GM12892 (cell line): ENCODE results near the gene GABRA5.
"Not testable (repeated sequence)": the region's sequence is repeated elsewhere in the genome, so short reads cannot be mapped to it uniquely, and the experiment has no call there.

ENCODE experiments used
- DNase-seq: peaks from one replicate; pipeline ENCODE4 v3.0.0; 2011; ENCODE audit not compliant: insufficient read length
- FAIRE-seq: peaks from 2 replicates; lab custom pipeline; 2011; peaks lifted over from hg19 to GRCh38; lab: Jason Lieb, UNC
- POLR2A ChIP-seq: IDR thresholded peaks from 2 replicates; pipeline ENCODE4 v1.6.1; 2011; ENCODE audit warnings: low read depth, low read length, control low read depth
- POLR2AphosphoS5 ChIP-seq: IDR thresholded peaks from 2 replicates; pipeline ENCODE4 v1.6.1; 2011; ENCODE audit warnings: low read depth, low read length, control low read depth
- TAF1 ChIP-seq: IDR thresholded peaks from 2 replicates; pipeline ENCODE4 v1.6.1; 2011; ENCODE audit warnings: low read depth, mild to moderate bottlenecking, control low read depth, low read length, borderline replicate concordance

The GABRA5 gene

DNA sequence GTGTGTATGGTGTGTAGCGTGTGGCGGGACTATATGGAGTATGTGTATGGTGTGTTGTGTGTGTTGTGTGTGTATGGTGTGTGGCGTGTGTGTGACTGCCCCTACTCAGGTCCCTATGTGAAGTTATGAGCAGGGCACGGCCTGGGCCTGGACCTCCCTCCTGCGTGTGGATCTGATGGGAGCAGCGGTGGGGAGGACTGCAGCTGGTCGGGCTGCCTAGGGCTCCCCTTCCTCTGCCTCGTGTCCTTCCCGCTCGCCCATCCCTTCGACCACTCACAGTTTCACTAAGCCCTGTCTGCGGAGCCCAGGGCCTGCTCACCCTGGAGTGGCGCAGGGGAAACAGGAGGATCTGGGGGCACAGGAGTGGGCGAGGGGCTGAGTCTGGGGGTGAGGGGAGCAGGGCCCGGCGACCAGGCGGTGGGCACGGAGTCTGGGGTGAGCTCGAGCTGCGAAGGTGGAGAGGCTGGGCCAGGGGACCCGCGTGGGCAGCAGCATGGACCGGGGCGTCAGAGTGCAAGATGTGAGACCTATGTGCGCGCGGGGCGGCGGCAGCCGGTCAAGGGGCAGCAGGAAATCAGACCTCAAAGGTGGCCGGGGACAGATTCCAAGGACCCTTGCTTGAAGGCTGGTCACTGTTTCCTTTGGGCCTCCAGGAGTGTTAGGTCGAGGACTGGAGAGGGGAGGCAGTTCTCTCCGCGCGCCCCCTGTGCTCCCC lies 26.6 kb downstream of the GABRA5 start:
- DNase-seq (no peak), FAIRE-seq (no peak)
- TF ChIP-seq TAF1 (no peak), POLR2AphosphoS5 (no peak), POLR2A (no peak)

DNA sequence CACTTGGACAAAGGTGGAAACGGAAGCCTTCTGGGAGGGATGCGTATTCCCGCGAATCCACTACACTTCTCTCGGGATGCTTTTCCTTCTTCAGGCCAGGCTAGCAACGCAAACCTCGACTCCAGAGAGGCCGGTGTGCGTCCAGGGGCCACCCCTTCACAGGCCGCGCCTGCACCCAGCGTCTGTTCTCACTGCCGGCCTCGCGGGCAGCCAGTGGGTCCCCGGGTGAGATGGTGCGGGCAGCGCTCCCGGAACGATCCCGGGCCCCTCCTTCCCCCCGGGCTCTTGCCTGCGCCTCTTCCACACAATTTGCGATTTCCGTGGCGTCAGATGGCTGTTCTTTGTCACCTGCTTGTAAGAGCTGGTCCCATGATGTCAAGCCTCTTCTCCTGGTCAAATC lies 27.3 kb downstream of the GABRA5 start:
- TF ChIP-seq POLR2A (no peak), POLR2AphosphoS5 (no peak)
- no peak for DNase-seq
- FAIRE-seq, result no peak

DNA sequence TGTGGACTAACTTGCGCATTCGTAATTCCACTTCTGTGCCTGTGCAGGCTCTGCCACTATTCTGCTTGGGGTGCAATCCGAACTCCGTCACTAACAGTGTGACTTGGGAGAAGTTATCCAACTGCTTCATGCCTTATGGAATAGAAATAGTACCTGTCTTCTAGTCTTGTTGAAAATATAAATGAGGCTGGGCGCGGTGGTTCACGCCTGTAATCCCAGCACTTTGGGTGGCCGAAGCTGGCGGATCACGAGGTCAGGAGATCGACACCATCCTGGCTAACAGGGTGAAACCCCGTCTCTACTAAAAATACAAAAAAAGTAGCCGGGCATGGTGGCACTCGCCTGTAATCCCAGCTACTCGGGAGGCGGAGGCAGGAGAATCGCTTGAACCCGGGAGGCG lies 28.5 kb downstream of the GABRA5 start:
- not testable (repeated sequence) for DNase-seq, FAIRE-seq

DNA sequence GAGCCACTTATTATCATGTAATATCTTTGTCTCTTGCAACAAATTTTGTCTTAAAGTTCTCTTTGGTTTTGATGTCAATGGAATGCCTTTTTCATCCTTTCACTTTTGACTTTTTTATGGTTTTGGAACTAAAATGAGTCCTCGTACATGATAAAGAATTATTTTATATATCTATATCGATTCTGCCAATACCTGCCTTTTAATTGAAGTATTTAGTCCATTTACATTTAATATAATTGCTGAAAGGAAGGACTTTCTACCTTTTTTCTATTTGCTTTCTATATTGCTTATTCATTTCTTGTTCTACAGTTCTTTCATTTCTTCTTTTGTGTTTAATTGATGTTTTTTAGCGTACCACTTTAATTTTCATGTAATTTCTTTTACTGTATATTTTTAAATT lies 32.8 kb downstream of the GABRA5 start:
- TF ChIP-seq TAF1, result no peak
- TF ChIP-seq POLR2A, result no peak
- TF ChIP-seq POLR2AphosphoS5, result no peak
- FAIRE-seq, result no peak
- DNase-seq, result no peak

DNA sequence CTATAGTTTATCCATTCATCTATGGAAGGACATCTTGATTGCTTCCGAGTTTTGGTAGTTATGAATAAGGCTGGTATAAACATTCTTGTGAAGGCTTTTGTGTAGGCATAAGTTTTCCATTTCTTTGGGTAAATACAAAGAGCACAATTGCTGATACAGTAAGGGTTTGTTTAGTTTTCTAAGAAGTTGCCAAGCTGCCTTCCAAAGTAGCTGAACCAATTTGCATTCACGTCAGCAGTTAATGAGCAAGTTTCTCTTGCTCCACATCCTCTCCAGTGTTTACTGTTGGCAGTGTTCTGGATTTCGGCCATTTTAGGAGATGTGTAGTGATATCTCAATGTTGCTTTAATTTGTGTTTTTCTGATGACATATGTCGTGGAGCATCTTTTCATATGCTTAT lies 34.2 kb downstream of the GABRA5 start:
- TF ChIP-seq POLR2A (no peak), POLR2AphosphoS5 (no peak), TAF1 (no peak)
- DNase-seq (no peak), FAIRE-seq (no peak)

DNA sequence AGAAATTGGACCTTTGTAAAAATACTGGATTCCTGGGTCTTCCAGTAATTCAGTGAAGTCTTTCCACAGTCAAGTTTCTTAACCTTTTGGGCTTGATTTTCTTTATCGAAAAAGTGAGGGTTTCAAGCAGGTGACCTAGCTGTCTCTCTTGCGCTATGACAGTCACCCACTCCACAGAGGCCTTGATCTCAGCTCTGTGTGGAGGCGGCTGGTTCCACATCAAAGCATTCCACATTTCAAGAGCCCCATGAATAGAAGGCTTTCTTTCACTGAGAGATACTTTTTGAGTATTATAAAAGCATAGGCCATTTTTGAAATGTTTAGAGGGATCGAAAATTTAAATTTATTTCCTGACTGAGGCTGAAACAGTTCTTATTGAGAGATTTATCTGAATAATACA lies 43.9 kb downstream of the GABRA5 start:
- no peak for FAIRE-seq
- TF ChIP-seq POLR2A, result no peak
- no peak for TF ChIP-seq POLR2AphosphoS5
- no peak for TF ChIP-seq TAF1
- DNase-seq, result no peak

DNA sequence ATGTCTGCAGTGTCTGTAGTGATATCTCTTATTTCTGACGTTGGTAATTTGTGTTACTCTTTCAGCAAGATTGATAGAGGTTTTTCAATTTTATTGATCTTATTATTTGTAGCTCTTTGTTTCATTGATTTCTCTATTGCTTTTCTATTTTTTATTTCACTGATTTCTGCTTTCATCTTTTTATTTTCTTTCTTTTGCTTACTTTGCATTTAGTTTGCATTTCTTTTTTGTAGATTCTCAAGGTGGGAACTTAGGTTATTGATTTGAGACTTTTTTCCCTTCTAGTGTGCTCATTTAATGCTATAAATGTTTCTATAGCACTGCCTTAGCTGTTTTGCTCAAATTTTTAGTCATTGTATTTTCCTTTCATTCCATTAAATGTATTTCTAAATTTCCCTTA lies 54.6 kb downstream of the GABRA5 start:
- FAIRE-seq (no peak), DNase-seq (no peak)
- TF ChIP-seq POLR2A (no peak), POLR2AphosphoS5 (no peak), TAF1 (no peak)

DNA sequence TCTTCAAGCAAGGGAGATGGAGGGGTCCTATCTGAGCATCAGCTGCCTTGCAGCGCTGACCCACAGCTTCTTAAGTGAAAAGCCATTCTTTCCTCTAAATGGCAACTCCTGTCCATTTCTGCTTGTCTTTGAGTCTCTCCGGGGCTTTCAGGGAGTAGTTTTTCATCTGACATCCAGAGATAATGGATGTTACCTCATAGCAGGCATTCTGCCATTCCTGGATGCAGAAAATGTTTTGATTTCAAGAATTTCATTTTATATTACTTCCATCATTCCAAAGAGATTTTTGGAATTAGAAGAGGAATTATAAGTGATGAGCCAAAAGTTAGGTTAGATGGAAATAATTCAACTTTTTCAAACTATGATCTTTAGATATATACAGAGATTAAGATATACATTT lies 59.2 kb downstream of the GABRA5 start:
- DNase-seq (no peak), FAIRE-seq (no peak)
- TF ChIP-seq POLR2A (no peak), POLR2AphosphoS5 (no peak), TAF1 (no peak)

DNA sequence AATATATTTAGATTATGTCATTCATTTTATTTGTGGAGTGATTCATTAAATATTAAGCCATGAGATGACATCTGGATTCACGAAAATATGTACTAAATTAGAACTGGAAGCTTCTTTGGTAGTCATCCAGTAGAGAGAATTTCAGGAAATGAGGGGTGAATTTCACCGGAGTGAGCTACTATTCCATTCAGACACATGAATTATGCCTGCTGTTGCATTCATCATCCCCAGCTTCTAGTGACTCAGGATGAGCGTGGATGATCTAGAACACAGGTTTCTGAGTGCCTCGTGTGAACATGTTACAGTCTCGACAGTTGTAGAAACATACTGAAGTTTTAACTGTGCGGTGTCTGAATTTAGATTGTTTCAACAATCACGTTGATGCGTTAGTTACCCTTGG lies 61.2 kb downstream of the GABRA5 start:
- DNase-seq (no peak), FAIRE-seq (no peak)
- no peak for TF ChIP-seq POLR2AphosphoS5
- no peak for TF ChIP-seq TAF1
- TF ChIP-seq POLR2A, result no peak

DNA sequence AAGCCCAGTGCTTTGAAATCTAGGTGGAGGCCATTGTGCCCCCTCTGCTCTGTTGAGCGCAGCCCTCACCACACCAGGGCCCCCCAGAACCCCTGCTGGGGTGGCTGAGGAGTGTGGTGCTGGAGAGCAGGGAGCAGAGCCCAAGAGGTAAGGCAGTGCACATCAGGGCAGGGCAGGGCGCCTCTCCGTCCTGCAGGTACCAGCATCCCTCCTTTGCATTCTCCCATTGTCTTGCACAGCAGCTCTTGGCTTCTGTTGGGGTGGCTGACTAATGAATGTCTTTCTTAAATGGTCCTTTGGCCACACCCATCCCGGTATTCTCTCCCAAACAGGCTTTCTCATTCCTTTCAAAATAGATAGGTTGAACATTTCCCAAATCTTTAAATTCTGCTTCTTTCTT lies 62.7 kb downstream of the GABRA5 start:
- FAIRE-seq (no peak), DNase-seq (no peak)
- TF ChIP-seq POLR2AphosphoS5 (no peak), POLR2A (no peak), TAF1 (no peak)

DNA sequence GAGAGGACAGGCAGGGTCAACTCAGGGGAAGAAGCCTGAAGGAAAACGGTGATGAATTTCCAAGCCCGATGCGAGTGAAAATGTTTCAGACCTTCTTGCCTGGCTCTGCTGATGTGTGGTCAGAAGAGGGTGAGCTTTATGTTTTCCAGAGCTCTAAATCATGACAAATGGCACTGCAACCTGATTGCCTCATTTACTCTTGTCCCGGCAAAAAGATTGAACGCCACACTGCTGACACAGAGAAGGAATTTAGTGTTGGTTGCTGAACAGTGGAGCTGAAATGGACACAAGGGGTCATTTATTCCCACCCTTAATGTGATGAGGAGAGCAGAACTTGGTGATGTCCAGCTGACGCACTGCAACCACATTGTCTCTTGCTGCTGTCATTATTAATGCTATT lies 68.0 kb downstream of the GABRA5 start:
- DNase-seq (no peak), FAIRE-seq (no peak)
- TF ChIP-seq TAF1 (no peak), POLR2AphosphoS5 (no peak), POLR2A (no peak)

DNA sequence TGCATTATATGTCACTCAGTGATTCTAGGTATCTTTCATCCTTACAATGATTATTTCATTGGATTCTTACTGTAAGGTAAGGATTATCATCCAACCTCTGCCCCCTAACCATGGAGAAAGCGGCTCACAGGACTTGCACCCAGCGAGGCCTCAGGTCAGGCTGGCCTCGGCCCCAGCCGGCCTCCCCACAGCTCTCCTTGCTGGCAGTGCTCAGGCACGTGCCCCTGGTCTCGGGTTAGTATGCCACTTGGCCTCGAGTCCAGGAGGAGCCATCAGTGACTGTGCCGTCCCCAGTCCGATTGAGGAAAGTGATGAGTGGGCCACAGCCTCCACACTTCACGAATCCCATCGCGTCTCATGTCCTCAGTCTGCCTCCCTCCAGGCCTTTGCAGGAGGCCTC lies 68.5 kb downstream of the GABRA5 start:
- no peak for TF ChIP-seq POLR2AphosphoS5
- TF ChIP-seq POLR2A, result no peak
- TF ChIP-seq TAF1, result no peak
- no peak for DNase-seq
- no peak for FAIRE-seq

DNA sequence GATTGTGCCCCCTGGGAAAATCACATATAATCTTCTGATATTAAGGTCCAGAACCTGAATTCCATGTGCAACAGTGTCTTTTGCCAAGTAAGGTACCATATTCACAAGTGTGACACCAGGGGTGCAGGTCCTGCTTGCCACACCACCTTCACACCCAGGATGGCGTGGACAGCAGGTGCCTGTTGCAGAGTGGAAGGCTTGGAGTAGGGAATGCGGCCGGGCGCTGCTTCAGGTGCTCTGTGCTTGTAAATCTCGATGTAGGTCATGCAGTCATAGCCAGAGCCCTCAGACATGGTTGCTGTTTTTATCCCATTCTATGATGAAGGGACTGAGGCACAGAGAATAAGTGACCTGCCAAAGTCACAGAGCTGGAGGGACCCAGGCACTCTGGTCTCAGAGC lies 69.6 kb downstream of the GABRA5 start:
- FAIRE-seq (no peak), DNase-seq (no peak)
- TF ChIP-seq POLR2AphosphoS5, result no peak
- TF ChIP-seq TAF1, result no peak
- TF ChIP-seq POLR2A, result no peak
